ENCODE results near the gene MAN1C1.

Gene MAN1C1

GRCh38 chr1:25821630-25822091 lies 205.1 kb downstream of the MAN1C1 start:
- no peak for DNase-seq

GRCh38 chr1:25825605-25826004 lies 209.0 kb downstream of the MAN1C1 start:
- no peak for DNase-seq

DNA sequence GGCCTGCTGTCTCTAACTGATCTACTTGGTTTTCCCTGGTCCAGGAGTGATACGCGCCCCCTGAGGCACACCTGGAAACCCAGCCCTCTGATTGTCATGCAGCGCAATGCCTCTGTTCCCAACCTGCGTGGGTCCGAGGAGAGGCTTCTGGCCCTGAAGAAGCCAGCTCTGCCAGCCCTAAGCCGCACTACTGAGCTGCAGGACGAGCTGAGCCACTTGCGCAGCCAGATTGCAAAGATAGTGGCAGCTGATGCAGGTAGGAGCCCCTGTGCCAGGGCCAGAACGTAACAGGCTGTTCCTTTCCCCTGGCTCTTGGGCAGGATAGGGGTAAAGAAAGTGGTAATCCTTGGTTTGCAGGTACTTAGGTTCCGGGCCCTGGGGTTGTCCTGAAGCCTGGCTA lies 210.0 kb downstream of the MAN1C1 start:
- DNase-seq, result no peak

- DNase-seq, result no peak
These were observed 211.9 kb downstream of the MAN1C1 start for GRCh38 chr1:25828491-25828890.

DNA sequence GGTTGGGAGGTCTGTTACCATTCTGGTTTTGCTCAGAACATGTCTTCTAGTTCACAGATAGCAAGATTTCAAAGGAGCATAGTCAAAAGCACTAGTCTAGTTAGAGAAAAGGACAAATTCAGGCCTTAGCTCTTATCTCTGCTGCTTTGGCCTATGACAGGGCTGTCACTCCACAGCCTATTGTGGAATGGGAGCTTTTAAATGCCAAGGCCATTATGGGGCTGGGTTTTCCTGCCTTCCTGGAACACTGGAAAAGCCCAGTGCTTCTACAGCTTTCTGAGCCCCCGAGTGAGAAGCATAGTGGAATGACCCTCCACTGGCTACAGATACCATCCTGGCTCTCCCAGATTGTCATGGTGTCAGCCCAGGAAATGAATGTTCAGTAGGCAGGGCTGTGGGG lies 212.5 kb downstream of the MAN1C1 start:
- no peak for DNase-seq

DNA sequence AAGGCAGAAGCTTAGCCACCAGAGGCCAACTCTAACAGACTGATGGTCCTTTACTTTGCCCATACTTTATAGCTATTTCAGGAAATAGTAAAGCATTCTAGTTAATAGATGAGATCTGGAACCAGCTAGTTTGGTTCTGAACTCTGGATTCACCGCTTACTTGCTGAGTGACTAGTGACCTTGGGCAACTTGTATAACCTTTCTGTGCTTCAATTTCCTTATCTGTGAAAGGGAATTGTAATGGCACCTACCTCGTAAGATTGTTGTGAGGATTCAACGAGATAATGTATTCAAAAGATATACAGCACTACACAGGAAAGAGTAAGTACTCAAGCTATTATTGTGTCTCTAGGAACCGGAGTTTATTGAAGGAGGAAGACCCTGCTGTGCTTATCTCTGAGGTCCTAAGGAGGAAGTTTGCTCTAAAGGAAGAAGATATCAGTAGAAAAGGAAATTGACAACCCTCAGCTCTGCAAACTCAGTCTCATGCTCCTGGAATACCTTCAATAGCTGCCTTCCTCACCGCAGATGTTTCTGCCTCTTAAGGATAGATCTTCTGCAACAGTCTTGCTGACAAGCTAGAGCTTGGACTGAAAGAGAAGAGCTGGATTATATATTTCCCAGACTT lies 215.1 kb downstream of the MAN1C1 start:
- DNase-seq, result no peak

GRCh38 chr1:25832336-25833037 lies 215.9 kb downstream of the MAN1C1 start:
- DNase-seq, result no peak

GRCh38 chr1:25833158-25833557 lies 216.6 kb downstream of the MAN1C1 start:
- DNase-seq, result no peak
